ENCODE measurements around the gene NDUFB1.
A peak's percentile ranks its signal among the peaks of the same experiment; 100 is the strongest.

Gene NDUFB1

GRCh38 chr14:92121670-92122350 lies at the start of gene NDUFB1, which contains the start of gene CPSF2:
Gene NDUFB1, minus strand, starts transcription at chr14:92121706. Its CDS starts 4,069 bp downstream, at chr14:92117637.
Gene CPSF2, plus strand, starts transcription at chr14:92121969. Its CDS starts 9,016 bp downstream, at chr14:92130985.
- peak; percentile 61 for DNase-seq (ENCODE audit: low read depth)

- DNase-seq (ENCODE audit: low read depth): no peak
These were observed 43.5 kb upstream of the NDUFB1 start for GRCh38 chr14:92164958-92165357.

DNA sequence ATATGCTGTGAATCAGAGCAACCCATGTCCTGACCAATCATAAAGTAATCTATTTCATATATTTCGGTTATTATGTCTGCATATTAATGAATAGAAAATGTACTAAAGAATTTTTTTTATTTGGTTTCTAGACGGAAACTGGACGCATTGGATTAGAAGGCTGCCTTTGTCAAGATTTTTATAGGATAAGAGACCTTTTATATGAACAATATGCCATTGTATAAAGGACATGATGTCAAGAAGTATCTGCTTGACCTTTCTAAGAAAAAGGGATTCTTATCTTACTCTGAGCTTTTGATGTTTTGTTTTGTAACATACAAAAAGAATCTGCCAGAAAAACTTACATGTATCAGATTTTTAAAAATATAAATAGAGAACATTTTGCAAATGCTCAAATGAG lies 40.0 kb upstream of the NDUFB1 start:
- DNase-seq (ENCODE audit: low read depth): no peak

DNA sequence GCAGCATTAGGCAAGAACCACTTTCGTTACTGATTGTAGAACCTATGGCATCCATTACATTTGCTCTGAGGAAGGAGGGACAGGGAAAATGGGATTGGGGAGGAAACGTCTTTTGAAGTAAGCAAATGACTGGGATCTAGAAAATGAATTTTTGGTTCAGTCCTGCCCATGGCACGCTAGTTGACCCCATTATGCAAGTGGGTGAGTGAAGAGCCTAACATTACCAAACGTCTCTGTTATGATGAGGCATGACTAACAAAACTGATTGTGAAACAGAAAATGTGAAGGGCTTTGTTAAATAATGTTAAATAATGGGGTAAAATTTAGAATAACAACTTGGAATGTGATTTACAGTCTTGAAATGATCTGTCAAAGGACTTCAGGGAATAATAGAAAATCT lies 39.1 kb upstream of the NDUFB1 start:
- DNase-seq (ENCODE audit: low read depth): peak; percentile 64

GRCh38 chr14:92154283-92154942 lies 32.9 kb upstream of the NDUFB1 start:
- DNase-seq (ENCODE audit: low read depth): no peak

- DNase-seq (ENCODE audit: low read depth): no peak
These were observed 32.1 kb upstream of the NDUFB1 start for GRCh38 chr14:92153581-92153980.

DNA sequence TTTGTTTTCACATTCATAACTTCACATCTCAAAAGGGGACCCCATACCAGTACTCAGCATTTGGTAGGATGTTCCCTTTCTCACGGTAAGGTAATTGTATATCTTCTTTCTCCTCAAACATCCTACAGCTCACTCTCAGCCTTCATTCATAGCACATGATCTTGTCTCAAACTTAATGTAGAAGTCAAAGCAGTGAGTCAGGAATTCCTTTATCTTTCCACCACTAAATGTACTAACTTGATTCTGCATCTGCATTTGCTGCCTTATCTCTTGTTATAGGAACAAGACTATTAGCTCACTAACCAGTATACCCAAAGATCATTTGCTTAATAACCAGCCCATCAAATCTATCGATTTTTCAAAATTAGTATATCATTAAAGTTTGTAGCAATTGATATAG lies 23.2 kb upstream of the NDUFB1 start:
- DNase-seq (ENCODE audit: low read depth): no peak

DNA sequence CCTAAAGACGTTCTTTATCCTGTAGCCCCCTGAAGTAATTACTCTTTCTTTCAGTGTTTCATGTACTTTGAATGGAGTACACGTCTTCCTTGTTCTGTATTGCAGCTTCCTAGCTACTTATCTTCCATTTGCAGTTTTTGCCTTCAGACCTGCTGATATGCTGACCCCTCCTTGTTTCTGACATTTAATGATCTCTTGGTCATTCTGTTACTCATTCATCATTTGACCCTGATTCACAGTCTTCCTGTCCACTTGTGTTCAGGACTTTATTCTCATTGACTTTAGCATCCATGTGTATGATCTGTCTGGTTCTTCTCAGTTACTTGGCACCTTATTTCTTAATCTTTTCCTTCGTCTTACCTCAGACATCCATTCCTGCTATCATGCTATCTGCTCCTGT lies 22.5 kb upstream of the NDUFB1 start:
- no peak for DNase-seq (ENCODE audit: low read depth)

DNA sequence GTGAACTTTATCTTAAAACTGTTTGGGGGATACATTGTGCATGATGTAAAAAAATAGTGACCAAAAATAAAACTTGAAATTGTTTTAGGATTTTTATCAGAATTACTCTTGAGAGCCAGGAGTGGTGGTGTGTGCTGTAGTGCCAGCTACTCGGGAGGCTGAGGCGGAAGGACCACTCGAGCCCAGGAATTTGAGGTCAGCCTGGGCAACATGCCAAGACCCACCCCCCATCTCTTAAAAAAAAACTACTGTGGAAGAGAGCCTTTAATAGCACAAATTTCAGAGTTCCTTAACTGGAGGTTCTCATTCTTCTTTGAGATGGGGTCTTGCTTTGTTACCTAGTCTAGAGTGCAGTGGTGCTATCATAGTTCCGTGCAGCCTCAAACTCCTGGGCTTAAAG lies 21.8 kb upstream of the NDUFB1 start:
- DNase-seq (ENCODE audit: low read depth): no peak

DNA sequence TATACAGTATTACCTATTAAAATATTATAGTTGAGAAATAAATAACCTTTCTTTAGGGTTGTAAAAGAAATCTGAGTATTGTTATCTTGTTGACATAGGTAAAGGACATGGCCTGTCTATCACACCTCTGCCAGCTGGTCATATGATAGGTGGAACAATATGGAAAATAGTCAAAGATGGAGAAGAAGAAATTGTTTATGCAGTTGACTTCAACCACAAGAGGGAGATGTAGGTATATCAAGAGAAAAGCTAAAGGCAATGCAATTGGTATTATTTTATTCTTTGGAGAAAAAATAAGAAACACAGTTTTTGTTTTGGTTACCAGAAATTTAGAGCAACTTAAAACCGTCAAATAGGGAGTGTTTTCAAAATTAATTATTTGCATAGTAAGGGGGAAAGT lies 13.8 kb upstream of the NDUFB1 start:
- DNase-seq (ENCODE audit: low read depth): no peak

GRCh38 chr14:92134456-92134855 lies 12.9 kb upstream of the NDUFB1 start:
- DNase-seq (ENCODE audit: low read depth): no peak

DNA sequence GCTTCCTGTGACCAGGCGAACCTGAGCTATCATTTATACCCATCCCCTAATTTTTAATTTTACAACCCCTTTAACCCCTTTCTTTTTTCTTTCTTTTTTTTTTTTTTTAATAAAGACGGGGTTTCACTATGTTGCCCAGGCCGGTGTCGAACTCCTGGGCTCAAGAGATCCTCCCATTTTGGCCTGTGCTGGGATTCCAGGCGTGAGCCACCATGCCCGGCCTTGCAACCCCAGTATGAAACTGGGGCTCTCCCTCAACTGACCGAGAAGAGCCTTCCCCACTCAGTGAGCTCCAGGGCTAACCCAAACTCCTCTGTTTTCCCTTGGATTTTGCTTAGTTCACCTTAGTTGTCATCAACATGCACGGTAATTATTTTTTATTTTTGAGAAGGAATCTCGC lies 1.3 kb upstream of the NDUFB1 start:
- no peak for DNase-seq (ENCODE audit: low read depth)

DNA sequence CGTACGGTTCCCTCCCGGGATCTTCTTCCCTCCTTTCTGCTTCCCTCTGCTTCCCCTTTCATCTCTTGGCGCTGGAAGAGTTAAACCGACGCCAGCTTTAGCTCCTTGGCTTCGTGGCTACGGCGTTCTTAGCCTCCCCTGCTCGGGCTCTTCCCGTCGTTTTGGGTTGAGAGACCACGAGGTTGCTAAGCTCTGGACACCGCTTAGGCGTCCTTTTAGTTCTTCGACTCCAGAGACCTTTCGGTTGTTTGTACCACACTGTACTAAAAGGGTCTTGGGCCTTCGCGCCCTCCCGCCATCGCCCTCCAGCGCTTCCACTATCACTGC lies 808 bp upstream of the NDUFB1 start:
- no peak for DNase-seq (ENCODE audit: low read depth)

- DNase-seq (ENCODE audit: low read depth): peak; percentile 8
These were observed 268 bp downstream of the NDUFB1 start for GRCh38 chr14:92121207-92121669.

DNA sequence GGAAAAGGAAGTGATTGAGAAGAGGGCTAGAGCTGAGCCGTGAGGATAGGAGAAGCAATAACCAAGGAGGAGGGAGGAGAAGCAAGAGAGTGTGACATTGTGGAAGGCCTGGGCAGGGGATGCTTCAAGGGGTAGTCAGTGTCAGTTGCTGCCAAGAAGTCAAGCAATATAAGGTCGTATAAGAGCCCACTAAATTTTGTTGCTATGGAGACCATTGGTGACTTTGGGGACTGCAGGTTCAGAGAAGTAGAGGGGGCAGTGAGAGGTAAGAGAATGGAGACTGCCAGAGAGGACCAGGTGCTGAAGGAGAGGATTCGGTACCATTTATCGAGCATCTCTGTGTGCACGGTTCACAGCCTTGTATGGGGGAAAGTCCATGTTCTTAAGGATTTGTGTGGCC lies 12.0 kb downstream of the NDUFB1 start:
- no peak for DNase-seq (ENCODE audit: low read depth)

- no peak for DNase-seq (ENCODE audit: low read depth)
These were observed 12.9 kb downstream of the NDUFB1 start for GRCh38 chr14:92108345-92109254.

DNA sequence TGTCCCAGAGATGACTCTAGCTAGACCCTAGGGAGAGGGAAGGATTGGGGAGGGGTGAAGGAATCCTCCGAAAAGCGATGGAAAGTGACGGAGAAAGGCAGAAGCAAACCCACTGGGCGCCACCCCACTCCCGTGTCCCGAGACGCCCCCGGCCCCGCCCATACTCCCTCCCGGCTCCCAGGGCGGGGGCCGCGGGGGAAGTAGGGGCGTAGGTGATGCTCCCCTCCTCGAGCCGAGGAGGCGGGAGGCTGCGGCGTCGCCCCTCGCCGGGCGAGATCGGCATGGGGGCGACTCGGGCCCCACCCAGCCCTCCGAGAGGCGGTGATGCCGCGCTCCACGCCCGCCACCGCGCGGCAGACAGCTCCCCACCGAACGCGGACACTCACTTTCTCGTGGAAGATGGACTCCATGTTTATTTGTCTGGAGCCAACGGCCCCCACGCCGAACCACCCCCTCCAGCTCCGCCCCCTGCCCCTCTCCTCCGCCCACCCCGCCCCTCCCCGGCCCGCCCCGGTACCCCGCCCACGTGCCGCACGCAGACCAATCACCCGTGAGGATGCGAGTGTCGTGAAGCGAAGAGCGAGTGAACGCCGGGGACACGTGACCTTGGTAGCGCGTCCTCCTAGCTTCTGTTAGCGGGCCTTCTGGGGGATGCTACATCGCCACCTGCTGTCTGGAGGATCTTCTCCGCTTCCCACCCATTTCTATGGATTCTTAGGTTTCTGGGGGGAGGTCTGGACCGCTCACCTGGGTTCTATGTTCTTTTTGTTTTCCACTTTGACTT lies 15.2 kb downstream of the NDUFB1 start, which contains the start of gene ATXN3:
TSS of gene ATXN3 (minus strand) at position 440 of the 784 bp plus-strand sequence. CDS start at position 410, 30 bp downstream.
- DNase-seq (ENCODE audit: low read depth): peak; percentile 87

GRCh38 chr14:92105893-92106142 lies 15.7 kb downstream of the NDUFB1 start:
- DNase-seq (ENCODE audit: low read depth): no peak

DNA sequence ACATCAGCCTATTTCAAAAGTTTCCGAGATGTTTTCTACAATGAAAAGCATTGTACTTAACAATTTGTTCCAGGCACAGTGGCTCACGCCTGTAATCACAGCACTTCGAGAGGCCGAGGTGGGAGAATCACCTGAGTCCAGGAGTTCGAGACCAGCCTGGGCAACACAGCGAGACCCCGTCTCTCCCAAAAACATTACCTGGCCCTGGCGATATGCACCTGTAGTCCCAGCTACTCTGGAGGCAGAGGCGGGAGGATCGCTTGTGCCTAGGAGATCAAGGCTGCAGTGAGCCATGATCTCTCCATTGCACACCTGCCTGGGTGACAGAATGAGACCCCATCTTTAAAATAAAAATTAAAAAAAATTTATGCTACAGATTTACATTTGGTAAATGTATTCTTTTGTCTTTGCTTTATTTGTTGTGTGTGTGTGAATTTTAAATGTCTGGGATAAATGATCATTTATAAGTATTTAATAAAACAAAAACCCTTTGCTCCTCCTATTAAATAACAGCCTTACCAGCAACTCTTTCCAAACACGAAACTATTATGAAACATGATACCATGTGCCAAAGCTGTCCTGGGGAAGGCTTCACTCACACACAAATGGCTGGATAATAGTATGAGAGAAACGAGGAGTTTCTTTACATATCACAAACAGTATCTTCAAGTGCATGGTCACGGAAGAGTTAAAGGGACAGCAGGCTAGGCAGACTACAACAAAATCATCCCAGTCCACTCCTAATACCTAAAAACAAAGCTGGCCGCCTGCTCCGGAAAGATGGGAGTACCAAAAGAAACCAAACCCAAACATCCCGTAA lies 16.2 kb downstream of the NDUFB1 start:
- DNase-seq (ENCODE audit: low read depth): peak; percentile 8

GRCh38 chr14:92103363-92103989 lies 18.0 kb downstream of the NDUFB1 start:
- no peak for DNase-seq (ENCODE audit: low read depth)

- no peak for DNase-seq (ENCODE audit: low read depth)
These were observed 21.7 kb downstream of the NDUFB1 start for GRCh38 chr14:92099802-92100201.
